Spleen (tissue), 11 donors: ENCODE measurements around the gene INPP4B. TPM values are rescaled to one million over a fixed set of nuclear protein-coding genes. Genes with fewer than 3 reads are reported as not detected.

Experiments
- DNase-seq: peaks from one replicate; pipeline ENCODE4 v3.0.0-alpha.2; 2020
- H3K27ac ChIP-seq, 8 donors: fragments of 200-600 bp; sonication (generic) in 7 of 8; 1 replicate in 4 of 8; 2 replicates in 4 of 8; pipeline versions ENCODE4 v1.5.0 to v1.8.0; 2016 to 2021; ENCODE audit warnings: inconsistent platforms in 4 of 8, mild to moderate bottlenecking in 4 of 8, moderate library complexity in 1 of 8
- H3K27me3 ChIP-seq, 7 donors: fragments of 200-600 bp; sonication (generic) in 6 of 7; replicated peaks in 1 of 7; 1 replicate in 4 of 7; 2 replicates in 3 of 7; pipeline versions ENCODE4 v1.5.0 to v1.8.0; 2016 to 2021; ENCODE audit warnings: inconsistent platforms in 3 of 7, mild to moderate bottlenecking in 1 of 7
- H3K36me3 ChIP-seq, 6 donors: fragments of 200-600 bp; sonication (generic) in 5 of 6; 1 replicate in 4 of 6; 2 replicates in 2 of 6; pipeline versions ENCODE4 v1.5.0 to v1.8.0; 2016 to 2021; ENCODE audit warnings: inconsistent platforms in 2 of 6
- H3K4me1 ChIP-seq, 6 donors: fragments of 200-600 bp; sonication (generic) in 5 of 6; 1 replicate in 3 of 6; 2 replicates in 3 of 6; pipeline versions ENCODE4 v1.5.0 to v1.8.0; 2016 to 2021; ENCODE audit warnings: inconsistent platforms in 3 of 6
- H3K4me3 ChIP-seq, 8 donors: fragments of 200-600 bp; sonication (generic) in 7 of 8; 1 replicate in 4 of 8; 2 replicates in 4 of 8; pipeline versions ENCODE4 v1.5.0 to v1.8.0; 2016 to 2021; ENCODE audit warnings: inconsistent platforms in 4 of 8, mild to moderate bottlenecking in 4 of 8, moderate library complexity in 2 of 8
- H3K9me3 ChIP-seq, 8 donors: fragments of 200-600 bp; sonication (generic) in 7 of 8; 1 replicate in 4 of 8; 2 replicates in 4 of 8; pipeline versions ENCODE4 v1.5.0 to v1.8.0; 2016 to 2021; ENCODE audit warnings: inconsistent platforms in 4 of 8
- POLR2A ChIP-seq, 3 donors: fragments of 450-650 bp; IDR thresholded peaks; one replicate each; pipeline ENCODE4 v1.5.1; 2017; ENCODE audit warnings: antibody characterized with exemption in 3 of 3, mild to moderate bottlenecking in 1 of 3
- POLR2AphosphoS5 ChIP-seq, 3 donors: sonication (generic); formaldehyde crosslinking; IDR thresholded peaks; one replicate each; pipeline ENCODE4 v1.5.1; 2017; ENCODE audit warnings: antibody characterized with exemption in 3 of 3
- WGBS, 5 donors: extraction: QIAGEN DNeasy Blood & Tissue Kit in 3 of 5; methylation state at CpG; one replicate each; pipeline versions ENCODE4 v1.1.5 to v1.1.7; 2013 to 2018; 5-methylcytosine and 5-hydroxymethylcytosine counted together
- intact Hi-C: fragments of 100-400 bp; cut with DNase I; formaldehyde crosslinking; loops from one replicate; pipeline ENCODE4 v1.15.0; 2023; ENCODE audit warnings: low total_unique reads
- polyA plus RNA-seq, 3 donors: library from polyadenylated mRNA; stranded (reverse); fragments of 200-250 nt; gene quantifications; one replicate each; pipeline ENCODE4 v1.2.1, GENCODE V29; 2013
- total RNA-seq, 7 donors: library from RNA; depleted of rRNA in 3 of 7; stranded (reverse); fragments of >200 nt in 3 of 7; fragmentation: NEBNext Ultra II Directional in 4 of 7; extraction: Animal tissue kit (Norgen Biotek cat#: 25700) in 4 of 7; gene quantifications; one replicate each; pipeline versions ENCODE4 v1.1.0 to v1.2.1, GENCODE V29; 2016 to 2021
- TF ChIP-seq, protein P1 (sequence below), 11 experiments: fragments of 200-600 bp in 7 of 11; fragments of 450-650 bp in 4 of 11; sonication (generic) in 4 of 11; IDR thresholded peaks in 8 of 11; conservative IDR thresholded peaks in 3 of 11; 1 replicate in 7 of 11; 2 replicates in 4 of 11; pipeline versions ENCODE4 v1.4.0 to v1.8.0; 2016 to 2021; ENCODE audit warnings: antibody characterized with exemption in 11 of 11, inconsistent platforms in 4 of 11, mild to moderate bottlenecking in 1 of 11
- donor health status: healthy with polysubstance abuse.
- donor health status: DM: no; HTN: no; CAD: no; lungs with moderate emphysema.
- donor health status: DM: no; HTN: no; CAD: no.
- donor health status: Bipolar disorder and iron deficiency.
- donor health status: healthy.
- donor health status: DM: no; HTN: no; CAD: no.
- donor health status: DM: yes; HTN: yes; CAD: no.

INPP4B gene
- total and polyA plus RNA-seq, 10 donors, result 0.78 to 31.6 (median 26.8) TPM

DNA sequence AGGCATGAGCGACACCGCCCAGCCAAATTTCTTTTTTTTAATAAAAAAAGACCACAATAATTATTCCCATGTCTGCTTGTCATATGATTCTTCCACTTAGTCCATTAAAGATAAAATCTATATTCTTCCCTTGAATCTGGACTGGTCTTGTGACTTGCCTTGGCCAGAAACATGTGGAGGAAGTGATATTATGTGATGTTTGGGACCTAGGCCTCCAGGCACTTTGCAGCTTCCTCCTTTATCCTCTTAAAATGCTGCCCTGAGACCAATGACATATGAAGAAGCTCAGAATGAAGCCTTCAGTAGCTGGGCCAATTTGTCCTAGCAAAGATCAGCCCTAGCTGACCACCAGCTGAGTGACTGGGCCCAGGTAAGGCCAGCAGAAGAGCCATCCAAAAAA lies 250.0 kb downstream of the INPP4B start:
- intact Hi-C loops, result no loop called here
- no peak for TF ChIP-seq POLR2A (IDR thresholded peaks at IDR 0.05)
- TF ChIP-seq POLR2AphosphoS5 (IDR thresholded peaks at IDR 0.05), result no peak
- TF ChIP-seq, protein P1, sequence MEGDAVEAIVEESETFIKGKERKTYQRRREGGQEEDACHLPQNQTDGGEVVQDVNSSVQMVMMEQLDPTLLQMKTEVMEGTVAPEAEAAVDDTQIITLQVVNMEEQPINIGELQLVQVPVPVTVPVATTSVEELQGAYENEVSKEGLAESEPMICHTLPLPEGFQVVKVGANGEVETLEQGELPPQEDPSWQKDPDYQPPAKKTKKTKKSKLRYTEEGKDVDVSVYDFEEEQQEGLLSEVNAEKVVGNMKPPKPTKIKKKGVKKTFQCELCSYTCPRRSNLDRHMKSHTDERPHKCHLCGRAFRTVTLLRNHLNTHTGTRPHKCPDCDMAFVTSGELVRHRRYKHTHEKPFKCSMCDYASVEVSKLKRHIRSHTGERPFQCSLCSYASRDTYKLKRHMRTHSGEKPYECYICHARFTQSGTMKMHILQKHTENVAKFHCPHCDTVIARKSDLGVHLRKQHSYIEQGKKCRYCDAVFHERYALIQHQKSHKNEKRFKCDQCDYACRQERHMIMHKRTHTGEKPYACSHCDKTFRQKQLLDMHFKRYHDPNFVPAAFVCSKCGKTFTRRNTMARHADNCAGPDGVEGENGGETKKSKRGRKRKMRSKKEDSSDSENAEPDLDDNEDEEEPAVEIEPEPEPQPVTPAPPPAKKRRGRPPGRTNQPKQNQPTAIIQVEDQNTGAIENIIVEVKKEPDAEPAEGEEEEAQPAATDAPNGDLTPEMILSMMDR (IDR thresholded peaks at IDR 0.05 in 8 of 11, conservative IDR thresholded peaks at IDR 0.05 in 3 of 11), result no peak
- WGBS, 5 donors, result 88 to 98% (median 97%) methylated on average over 2 of the region's 2 CpGs

DNA sequence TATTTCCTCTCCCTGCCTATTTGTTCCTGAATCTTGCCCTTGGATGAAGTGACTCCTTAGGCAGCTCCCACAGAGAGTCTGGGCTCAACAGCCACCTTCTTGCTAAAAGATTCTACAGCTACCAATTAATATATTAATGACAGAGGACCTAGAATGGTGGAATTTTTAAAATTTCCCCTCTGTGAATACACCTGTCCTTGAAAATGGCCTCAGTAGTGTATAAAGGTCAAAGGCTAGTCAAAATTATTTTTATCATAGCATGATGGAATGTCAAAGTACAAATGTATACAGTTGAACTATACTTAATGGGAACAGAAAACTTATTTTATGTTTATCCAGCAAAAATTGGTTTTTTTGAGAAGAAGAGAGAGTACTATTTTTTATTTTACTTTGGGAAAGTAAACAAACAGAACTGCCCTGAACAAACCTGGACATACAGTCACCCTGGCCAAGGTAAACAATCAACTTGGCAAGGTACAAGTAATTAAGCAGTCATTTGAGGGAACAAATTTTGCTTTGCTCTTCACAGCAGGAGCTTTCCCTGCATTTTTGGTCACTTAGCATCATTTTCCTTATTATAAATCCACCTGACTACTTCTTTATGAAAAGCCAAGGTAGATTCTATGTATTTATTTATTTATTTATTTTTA lies 250.8 kb downstream of the INPP4B start:
- no peak overlapping the region for H3K4me3 ChIP-seq
- peaks cover 0 to 5% (median 0%) of the 10 kb centered on the region in 6 donors for H3K36me3 ChIP-seq
- DNase-seq, result no peak
- no peaks in the 10 kb centered on the region for H3K27me3 ChIP-seq
- intact Hi-C loops, result no loop called here
- TF ChIP-seq POLR2A (IDR thresholded peaks at IDR 0.05) (no peak), POLR2AphosphoS5 (IDR thresholded peaks at IDR 0.05) (no peak)
- TF ChIP-seq, protein P1 (IDR thresholded peaks at IDR 0.05 in 8 of 11, conservative IDR thresholded peaks at IDR 0.05 in 3 of 11), result no peak
- H3K27ac ChIP-seq, result no peak overlapping the region
- H3K4me1 ChIP-seq, result no peaks in the 10 kb centered on the region
- peaks cover 0 to 8% (median 0%) of the 10 kb centered on the region in 8 donors for H3K9me3 ChIP-seq

More for the DNA sequence above, 250.0 kb downstream of the INPP4B start:
- Histone ChIP-seq H3K4me1 (no peaks in the 10 kb centered on the region), H3K27me3 (no peaks in the 10 kb centered on the region), H3K27ac (no peak overlapping the region), H3K36me3 (peaks cover 0 to 5% (median 0%) of the 10 kb centered on the region in 6 donors), H3K9me3 (peaks cover 0 to 9% (median 0%) of the 10 kb centered on the region in 8 donors), H3K4me3 (no peak overlapping the region)
- no peak for DNase-seq

DNA sequence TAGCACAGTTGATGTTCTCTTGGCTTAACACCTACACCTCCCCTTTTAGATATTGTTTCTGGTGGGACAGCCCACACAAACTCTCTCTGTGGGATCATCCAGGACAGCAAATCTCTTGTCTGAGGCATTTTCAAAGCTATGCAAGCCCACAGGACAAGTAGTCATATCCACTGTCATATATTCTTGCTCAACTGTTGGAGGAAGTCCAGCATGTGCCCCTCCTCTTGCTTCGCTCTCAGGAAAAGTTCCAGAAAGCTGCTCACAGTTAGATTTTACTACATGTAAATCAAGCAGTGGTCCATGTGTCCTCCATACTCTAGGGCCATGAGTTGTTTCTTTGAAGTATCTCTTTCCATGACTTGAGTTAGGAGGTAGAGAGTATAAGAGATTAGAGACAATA lies 260.7 kb downstream of the INPP4B start:
- 69 to 97% (median 85%) methylated on average over 1 of the region's 1 CpG for WGBS, 5 donors
- Histone ChIP-seq H3K9me3 (peaks cover 0 to 3% (median 0%) of the 10 kb centered on the region in 8 donors), H3K4me1 (no peaks in the 10 kb centered on the region), H3K27me3 (no peaks in the 10 kb centered on the region), H3K4me3 (no peak overlapping the region), H3K36me3 (no peaks in the 10 kb centered on the region), H3K27ac (no peak overlapping the region)
- intact Hi-C loops, result no loop called here
- TF ChIP-seq POLR2A (IDR thresholded peaks at IDR 0.05), result no peak
- TF ChIP-seq POLR2AphosphoS5 (IDR thresholded peaks at IDR 0.05), result no peak
- TF ChIP-seq, protein P1 (IDR thresholded peaks at IDR 0.05 in 8 of 11, conservative IDR thresholded peaks at IDR 0.05 in 3 of 11), result no peak
- DNase-seq, result no peak

DNA sequence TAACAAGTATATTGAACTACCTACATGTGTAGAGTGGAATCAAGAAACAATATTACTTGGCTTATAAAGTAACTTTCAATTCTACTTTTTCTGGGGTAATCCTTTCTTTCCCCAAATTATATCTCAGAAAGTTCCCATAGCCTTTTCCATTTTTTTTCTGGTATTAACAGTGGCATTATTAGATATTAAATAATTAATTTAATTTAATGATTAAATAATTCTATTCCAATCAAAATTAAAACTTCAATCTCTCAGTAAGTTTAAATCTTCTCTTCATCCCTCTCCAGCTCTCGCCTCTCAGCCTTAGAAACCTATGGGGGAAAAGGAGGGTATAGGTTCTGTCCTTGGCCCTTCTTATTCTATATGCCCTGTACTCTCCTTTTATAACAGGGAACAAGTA lies 262.4 kb downstream of the INPP4B start:
- H3K4me1 ChIP-seq, result no peaks in the 10 kb centered on the region
- TF ChIP-seq POLR2A (IDR thresholded peaks at IDR 0.05) (no peak), POLR2AphosphoS5 (IDR thresholded peaks at IDR 0.05) (no peak)
- TF ChIP-seq, protein P1 (IDR thresholded peaks at IDR 0.05 in 8 of 11, conservative IDR thresholded peaks at IDR 0.05 in 3 of 11), result no peak
- H3K27me3 ChIP-seq, result no peaks in the 10 kb centered on the region
- no peaks in the 10 kb centered on the region for H3K36me3 ChIP-seq
- no peak for DNase-seq
- H3K4me3 ChIP-seq, result no peak overlapping the region
- no peak overlapping the region for H3K27ac ChIP-seq
- intact Hi-C loops, result no loop called here
- H3K9me3 ChIP-seq, result no peaks in the 10 kb centered on the region
- 86 to 100% (median 94%) methylated on average over 1 of the region's 1 CpG for WGBS, 5 donors
